Uterus (tissue), 2 donors: ENCODE results near the gene S100Z.

ENCODE experiments used
- CTCF ChIP-seq, 4 experiments: fragments of 200-600 bp in 2 of 4; fragments of 450-650 bp in 2 of 4; sonication (generic) in 2 of 4; IDR thresholded peaks; one replicate each; pipeline ENCODE4 v1.5.1; 2016 to 2019; ENCODE audit warnings: antibody characterized with exemption in 4 of 4, mild to moderate bottlenecking in 2 of 4, moderate library complexity in 1 of 4
- POLR2A ChIP-seq, 2 donors: fragments of 450-650 bp; IDR thresholded peaks; one replicate each; pipeline ENCODE4 v1.6.1; 2016; ENCODE audit warnings: antibody characterized with exemption in 2 of 2, mild to moderate bottlenecking in 1 of 2, moderate library complexity in 1 of 2

DNA sequence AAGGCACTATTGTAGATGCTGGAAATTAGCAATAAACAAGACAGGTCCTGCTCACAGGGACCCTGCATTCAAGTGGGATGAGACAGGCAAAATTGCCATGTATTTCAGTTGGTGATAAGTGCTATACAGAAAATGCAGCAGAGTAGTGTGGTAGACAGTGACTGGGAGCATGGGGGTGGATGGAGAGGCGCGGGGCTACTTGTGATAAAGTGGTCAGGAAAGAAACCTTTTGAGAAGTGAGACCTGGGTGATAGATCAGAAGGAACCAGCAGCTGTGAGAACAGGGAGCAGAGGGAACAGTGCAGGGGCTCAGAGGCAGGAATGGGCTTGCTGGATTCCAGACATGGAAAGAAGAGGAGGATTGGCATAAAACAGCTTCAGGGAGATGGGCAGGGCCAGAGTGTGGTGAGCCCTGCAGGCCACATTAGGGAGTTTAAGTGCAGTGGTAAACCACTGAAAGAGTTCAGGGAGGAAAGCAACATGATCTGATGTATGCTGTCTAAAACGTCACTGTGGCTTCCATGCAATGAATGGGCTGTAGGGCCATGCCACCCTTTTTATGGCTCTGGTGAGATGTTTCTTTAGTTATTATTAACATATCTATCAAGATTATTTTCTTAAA is 110.3 kb downstream of the S100Z start:
- no peak for TF ChIP-seq CTCF (IDR thresholded peaks at IDR 0.05)
- TF ChIP-seq POLR2A (IDR thresholded peaks at IDR 0.05): no peak
